ENCODE data around the gene NOTCH4. TPM values are rescaled to one million over a fixed set of nuclear protein-coding genes. Genes with fewer than 3 reads are reported as not detected.

Gene NOTCH4
- total and polyA plus RNA-seq, 9 of the 15 experiments (the other 6 are each of a cell fraction or from before 2014, with no cell fraction given) = 0.24 to 4.3 (median 1.7) TPM

GRCh38 chr6:32176476-32177182 lies 47.2 kb downstream of the NOTCH4 start (continued):
- peak; percentile 79; the same call in 1 of the 2 replicates for TF ChIP-seq ZNF512 (tag; IDR thresholded peaks at IDR 0.05)
- peak; percentile 51; the same call in 1 of the 2 replicates for TF ChIP-seq ZEB2 (IDR thresholded peaks at IDR 0.05)
- TF ChIP-seq TRIM25 (IDR thresholded peaks at IDR 0.05; ENCODE audit: borderline replicate concordance) = peak; percentile 99
- TF ChIP-seq BMI1 (IDR thresholded peaks at IDR 0.05; ENCODE audit: low read length) = no peak
- TF ChIP-seq NBN (IDR thresholded peaks at IDR 0.05; ENCODE audit: low read depth) = 0 out of 2 replicates have a peak, but pooled peaks have one; percentile 15
- TF ChIP-seq ZBTB40 (IDR thresholded peaks at IDR 0.05) = peak; percentile 10; the same call in 1 of the 2 replicates
- no peak for TF ChIP-seq ZBTB40 (CRISPR knock-in tag; IDR thresholded peaks at IDR 0.05)
- TF ChIP-seq ZNF717 (CRISPR knock-in tag; IDR thresholded peaks at IDR 0.05) = 0 out of 2 replicates have a peak, but pooled peaks have one; percentile 41
- TF ChIP-seq CBX1 (IDR thresholded peaks at IDR 0.05; ENCODE audit: low read depth) = no peak
- TF ChIP-seq HMGN3 (IDR thresholded peaks at IDR 0.05; ENCODE audit: borderline replicate concordance, extremely low read depth, insufficient read length, low read depth, low read length) = no peak
- 0 out of 2 replicates have a peak, but pooled peaks have one; percentile 6 for TF ChIP-seq NFIX (CRISPR knock-in tag; IDR thresholded peaks at IDR 0.05; ENCODE audit: low read depth)
- peak; percentile 25; the same call in 1 of the 2 replicates for TF ChIP-seq E2F3 (CRISPR knock-in tag; IDR thresholded peaks at IDR 0.05)
- 0 out of 2 replicates have a peak, but pooled peaks have one; percentile 65 for TF ChIP-seq ZBTB5 (IDR thresholded peaks at IDR 0.05)

Measured in K562 (cell line).